Epithelial cell of prostate (primary cell): ENCODE measurements around the gene LIN28B.
"Not testable (repeated sequence)": the region's sequence is repeated elsewhere in the genome, so short reads cannot be mapped to it uniquely, and the experiment has no call there.

Source experiments
- DNase-seq: peaks from one replicate; pipeline ENCODE4 v3.0.0-alpha.2; 2011; ENCODE audit warnings: low read depth, low spot score
- H3K27ac ChIP-seq: fragments of 450-650 bp; 2 replicates; pipeline ENCODE4 v1.5.1; 2017; ENCODE audit warnings: mild to moderate bottlenecking

Gene LIN28B

DNA sequence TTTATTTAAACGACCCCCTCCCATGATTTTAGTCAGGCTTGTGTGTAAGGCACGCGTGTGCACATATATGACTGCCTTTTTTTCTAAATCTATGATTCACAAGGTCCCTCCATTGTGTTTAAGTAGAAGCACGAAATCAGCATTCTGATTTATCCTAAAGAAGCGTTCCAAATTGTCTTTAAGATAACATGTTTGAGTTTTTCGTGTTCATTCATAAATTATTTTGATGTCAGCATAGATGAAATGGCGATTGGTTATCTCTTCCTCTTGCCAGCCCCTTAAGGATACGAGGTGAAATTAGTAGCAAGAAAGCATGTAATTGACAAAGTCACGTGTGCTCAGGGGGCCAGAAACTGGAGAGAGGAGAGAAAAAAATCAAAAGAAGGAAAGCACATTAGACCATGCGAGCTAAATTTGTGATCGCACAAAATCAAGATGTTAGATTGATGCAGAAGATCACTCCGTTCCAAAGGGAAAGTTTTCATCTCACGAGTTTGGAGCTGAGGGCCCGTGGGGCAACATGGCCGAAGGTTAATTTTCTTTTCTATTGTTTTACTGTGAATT, at the start of gene LIN28B:
Gene LIN28B (plus strand): TSS at position 377 of the 564 bp plus-strand sequence. CDS start 144 bp downstream, at position 521.
- no peak within 1 kb of the TSS for H3K27ac ChIP-seq
- no peak for DNase-seq

DNA sequence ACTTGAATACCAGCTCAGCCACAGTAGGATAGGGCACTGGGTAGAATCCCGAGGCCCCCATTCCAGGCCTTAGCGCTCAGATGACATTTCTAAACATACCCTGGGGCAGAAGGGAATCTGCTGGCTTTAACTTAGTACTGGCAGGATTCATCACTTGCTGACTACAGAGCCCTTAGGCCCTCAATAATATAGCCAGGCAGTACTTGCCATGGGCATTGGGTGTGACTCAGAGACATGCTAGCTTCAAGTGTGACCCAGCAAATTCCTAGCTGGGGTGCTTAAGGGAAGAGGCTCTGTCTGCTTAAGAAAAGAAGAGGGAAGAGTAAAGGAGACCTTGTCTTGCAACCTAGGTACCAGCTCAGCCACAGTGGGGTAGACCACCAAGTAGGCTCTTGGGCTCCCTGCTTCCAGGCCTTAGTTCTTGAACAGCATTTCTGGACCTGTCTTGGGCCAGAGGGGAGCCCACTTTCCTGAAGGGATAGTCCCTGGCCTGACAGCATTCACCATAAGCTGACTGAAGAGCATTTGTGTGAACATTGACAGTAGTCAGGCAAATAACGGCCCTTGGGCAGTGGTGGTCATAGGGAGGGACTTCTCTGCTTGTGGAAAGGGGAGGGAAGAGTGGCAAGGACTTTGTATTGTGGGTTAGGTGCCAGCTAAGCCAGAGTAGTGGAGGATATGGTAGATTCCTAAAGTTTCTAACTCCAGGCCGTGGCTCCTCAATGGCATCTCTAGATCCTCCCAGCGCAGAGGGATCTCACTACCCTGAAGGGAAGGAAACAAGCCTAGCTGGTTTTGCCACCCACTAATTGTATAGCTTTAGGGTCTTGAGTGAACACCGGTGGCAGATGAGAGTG, 48.6 kb upstream of the LIN28B start:
- H3K27ac ChIP-seq: peak overlapping the region; percentile 52
- peak; percentile 56 for DNase-seq

DNA sequence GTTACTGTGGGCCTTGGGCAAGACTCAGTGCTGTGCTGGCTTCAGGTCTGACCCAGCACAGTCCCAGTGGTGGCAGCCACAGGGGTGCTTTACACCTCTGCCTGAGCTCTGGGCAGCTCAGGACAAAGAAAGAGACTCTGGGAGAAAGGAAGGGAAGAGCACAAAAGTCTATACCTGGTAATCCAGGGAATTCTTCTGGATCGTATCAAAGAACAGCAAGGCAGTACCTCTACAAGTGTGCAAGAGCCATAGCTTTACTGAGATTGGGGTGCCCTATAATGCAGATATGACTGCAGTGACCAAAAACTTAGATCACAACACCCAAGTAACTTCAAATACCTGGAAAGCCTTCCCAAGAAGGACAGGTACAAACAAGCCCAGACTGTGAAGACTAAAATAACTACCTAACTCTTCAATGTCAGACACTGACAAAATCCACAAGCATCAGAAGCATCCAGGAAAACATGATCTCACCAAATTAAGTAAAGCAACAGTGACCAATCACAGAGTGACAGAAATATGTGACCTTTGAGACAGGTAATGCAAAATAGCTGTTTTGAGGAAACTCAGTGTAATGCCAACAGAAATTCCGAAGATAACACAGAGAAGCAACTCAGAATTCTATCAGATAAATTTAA, 47.9 kb upstream of the LIN28B start:
- H3K27ac ChIP-seq: peak overlapping the region; percentile 52
- no peak for DNase-seq

DNA sequence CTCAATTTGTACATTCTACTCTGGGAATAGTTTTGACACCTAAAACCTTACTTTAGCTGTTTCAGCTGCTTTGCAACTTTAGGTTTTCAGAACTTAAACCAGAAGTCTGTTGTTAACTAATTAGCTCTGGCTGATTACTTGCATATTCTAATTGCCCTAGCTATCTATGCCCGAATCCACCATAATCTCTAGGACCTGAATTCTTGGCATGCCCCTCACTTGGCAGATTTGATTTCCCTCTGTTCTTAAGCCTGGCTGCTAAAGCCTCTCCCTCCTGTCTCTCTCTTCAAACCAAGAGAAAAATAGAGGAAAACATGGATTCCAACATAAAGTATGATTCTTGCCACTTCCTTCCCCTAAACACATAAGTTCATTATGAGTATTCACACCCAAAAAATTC, 35.0 kb upstream of the LIN28B start:
- no peak for DNase-seq
- H3K27ac ChIP-seq: no peak overlapping the region

DNA sequence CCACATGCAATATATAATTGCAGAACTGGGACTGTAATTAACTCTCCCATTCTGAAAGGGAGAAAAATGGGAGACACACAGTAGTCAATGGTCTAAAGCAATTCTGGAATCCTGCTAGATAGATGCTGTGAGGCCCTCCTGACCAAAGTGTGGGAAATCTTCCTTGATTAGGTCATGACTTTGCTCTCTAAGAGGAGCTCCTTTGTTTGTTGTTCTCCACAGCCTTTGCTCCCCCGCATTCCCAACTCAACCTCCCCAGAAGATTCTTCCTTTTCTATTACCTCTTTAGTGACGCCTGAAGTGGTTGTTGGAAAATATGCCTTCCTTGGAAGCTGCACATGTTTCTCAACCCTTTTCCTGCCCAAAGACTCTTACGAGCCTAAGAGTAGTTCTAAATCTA, 28.8 kb upstream of the LIN28B start:
- no peak for DNase-seq
- no peak overlapping the region for H3K27ac ChIP-seq

DNA sequence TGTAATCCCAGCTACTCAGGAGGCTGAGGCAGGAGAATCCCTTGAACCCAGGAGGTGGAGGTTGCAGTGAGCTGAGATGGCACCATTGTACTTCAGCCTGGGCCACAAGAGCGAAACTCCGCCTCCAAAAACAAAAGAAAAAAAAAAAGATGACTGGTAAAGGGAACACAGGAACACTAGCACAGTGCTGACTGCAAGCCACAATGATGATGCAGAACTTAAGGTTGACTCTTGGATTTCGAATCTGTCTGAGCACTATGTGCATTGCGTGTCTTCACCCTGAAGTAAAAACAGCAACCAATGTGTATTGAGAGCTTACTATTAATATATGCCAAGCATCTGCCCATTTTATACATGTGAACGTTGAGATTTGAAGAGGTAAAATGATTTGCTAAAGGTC, 27.6 kb upstream of the LIN28B start:
- H3K27ac ChIP-seq: no peak overlapping the region
- no peak for DNase-seq

DNA sequence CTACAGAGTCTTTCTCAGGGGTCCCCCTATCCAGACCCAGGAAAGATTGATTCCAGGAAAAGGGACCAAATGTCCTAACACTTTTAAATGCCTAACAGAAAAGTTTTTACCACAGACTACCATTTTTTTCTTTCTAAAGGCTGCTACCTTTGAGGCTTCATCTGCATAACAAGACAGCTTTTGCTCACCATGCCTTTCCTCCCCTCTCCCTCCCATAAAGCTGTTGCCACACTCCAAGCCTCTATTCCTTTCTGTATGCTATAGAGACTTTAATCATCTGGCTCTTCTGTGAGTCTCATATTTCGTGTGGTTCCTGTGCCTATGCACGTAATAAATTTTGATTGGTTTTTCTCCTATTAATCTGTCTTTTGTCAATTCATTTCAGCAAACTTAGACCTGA, 26.0 kb upstream of the LIN28B start:
- DNase-seq: no peak
- no peak overlapping the region for H3K27ac ChIP-seq

- no peak overlapping the region for H3K27ac ChIP-seq
- no peak for DNase-seq
Measured at GRCh38 chr6:104936766-104937535, 20.0 kb upstream of the LIN28B start.

GRCh38 chr6:104940238-104940892, 16.5 kb upstream of the LIN28B start:
- no peak for DNase-seq
- no peak overlapping the region for H3K27ac ChIP-seq

- DNase-seq: no peak
- H3K27ac ChIP-seq: no peak overlapping the region
Measured at GRCh38 chr6:104940893-104941728, 15.8 kb upstream of the LIN28B start.

- no peak for DNase-seq
- H3K27ac ChIP-seq: no peak overlapping the region
Measured at GRCh38 chr6:104941729-104942091, 15.2 kb upstream of the LIN28B start.

DNA sequence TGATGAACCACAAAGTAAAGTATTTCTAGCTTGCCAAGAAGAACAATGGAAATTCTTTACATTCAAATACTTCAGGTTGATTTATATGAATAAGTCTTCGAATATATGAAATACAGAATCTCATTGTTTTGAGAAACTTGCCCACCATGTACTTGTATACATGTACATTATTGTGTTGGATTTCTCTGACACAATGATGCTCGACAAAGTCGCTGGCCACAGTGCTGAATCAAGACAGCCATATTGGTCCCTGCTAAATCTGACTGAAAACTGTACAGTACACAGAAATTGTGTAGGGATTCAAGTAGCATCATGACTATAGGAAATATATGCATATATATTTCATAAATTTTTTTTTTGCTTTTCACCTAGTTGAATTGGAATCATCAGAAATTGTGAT, 13.1 kb upstream of the LIN28B start:
- DNase-seq: no peak
- H3K27ac ChIP-seq: no peak overlapping the region

DNA sequence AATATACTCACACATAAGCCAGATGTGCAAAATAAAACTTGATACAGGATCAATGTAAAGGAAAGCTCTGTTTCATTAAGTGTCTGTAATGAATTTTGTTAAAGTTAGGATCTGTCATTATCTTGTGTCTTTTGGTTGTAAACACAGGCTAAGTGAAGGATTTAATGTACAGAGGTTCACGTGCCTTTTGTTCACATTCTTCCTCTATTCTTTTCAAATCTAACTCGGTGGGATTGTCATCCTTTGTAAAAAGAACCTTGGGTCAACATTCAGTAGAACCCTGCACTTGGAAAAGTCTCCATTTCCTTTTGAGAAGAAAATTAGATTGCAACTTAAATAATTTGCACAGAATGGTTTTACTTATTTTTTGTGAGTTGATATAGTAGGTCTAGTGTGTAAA, 7.7 kb upstream of the LIN28B start:
- H3K27ac ChIP-seq: no peak overlapping the region

GRCh38 chr6:104951677-104952076, 5.2 kb upstream of the LIN28B start:
- DNase-seq: no peak
- no peak overlapping the region for H3K27ac ChIP-seq

More for the DNA sequence above, 7.7 kb upstream of the LIN28B start:
- no peak for DNase-seq

DNA sequence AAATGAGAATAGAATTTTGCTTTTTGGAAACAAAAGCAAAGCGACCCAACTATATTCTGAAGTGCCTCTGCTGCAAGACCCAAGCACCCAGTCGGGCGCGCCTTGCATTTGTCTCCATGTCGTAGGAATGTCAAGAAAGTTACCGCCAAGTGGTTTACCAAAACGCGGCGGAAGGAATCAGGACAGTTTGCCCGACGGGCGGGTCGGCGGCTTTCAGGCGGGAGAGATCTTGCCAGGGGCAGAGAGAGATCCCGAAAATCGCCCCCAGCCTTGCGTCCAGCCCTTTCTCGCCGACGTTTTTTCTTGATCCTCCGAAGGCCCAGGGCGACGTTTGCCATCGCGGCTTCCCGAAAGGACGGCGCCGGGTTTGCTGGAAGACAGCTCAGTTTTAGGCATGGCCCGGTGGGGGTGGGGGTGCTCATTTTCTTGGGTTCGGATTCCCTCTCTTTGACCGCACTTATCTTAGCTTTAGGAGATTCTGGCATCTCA, 4.0 kb upstream of the LIN28B start:
- no peak overlapping the region for H3K27ac ChIP-seq
- no peak for DNase-seq

- not testable (repeated sequence) for DNase-seq
Measured at GRCh38 chr6:104953400-104954189, 3.3 kb upstream of the LIN28B start.

DNA sequence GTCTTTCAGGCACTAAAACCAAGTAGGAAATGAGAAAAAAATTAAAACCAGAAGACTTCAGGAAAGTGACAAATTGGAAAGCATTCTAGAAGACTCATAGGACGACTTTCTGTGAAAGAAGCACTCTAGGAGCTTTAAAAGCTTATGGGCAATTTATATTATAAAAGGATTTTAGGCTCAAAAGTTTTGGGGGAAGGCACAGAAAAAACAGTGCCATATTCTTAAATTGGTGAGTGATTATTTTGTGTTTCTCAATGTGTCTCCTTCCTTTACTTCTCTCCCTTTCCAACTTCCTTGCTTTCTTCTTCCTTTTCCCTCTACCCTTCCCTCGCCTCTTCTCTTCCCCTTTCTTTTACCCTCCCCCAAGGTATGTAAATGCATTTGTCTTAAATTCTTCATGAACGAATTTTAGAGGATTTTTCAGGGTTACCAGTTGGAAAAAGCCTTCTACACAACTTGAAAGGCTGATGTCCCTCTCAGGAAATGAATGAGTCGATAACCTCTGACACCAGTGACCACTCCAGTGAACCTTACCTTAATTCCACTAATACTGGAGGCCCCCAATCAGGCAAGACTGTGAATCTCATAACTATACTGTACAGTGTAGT, 2.6 kb upstream of the LIN28B start:
- DNase-seq: no peak
- no peak overlapping the region for H3K27ac ChIP-seq

More at GRCh38 chr6:104953400-104954189, 3.3 kb upstream of the LIN28B start:
- not testable (repeated sequence) for H3K27ac ChIP-seq

- H3K27ac ChIP-seq: no peak overlapping the region
- no peak for DNase-seq
Measured at GRCh38 chr6:104955491-104955890, 1.4 kb upstream of the LIN28B start.
